ENCODE data around the gene TEAD3.

DNA sequence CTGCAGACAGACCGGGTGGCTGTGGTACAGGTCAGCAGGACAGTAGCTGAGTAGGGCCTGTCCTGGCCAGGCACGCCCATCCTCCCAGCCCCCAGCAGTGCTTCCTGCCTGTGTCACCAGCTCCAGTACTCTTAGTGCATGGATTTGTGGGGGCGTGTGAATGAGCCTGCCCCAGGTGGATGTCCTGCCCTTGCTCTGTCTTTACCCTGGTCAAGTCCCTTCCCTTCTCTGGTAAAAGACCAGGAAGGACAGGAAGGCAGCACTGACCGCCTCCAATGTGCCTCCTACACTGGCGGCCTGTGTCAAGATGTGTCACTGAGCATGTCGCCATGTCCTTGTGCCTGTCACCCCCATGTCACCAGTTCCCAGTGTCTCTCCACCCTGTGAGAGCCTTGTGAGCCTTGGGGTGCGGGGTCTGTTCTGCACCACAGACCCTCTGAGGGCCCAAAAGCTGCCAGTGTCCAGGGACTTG is 11.9 kb downstream of the TEAD3 start:
- TF ChIP-seq, protein P1, sequence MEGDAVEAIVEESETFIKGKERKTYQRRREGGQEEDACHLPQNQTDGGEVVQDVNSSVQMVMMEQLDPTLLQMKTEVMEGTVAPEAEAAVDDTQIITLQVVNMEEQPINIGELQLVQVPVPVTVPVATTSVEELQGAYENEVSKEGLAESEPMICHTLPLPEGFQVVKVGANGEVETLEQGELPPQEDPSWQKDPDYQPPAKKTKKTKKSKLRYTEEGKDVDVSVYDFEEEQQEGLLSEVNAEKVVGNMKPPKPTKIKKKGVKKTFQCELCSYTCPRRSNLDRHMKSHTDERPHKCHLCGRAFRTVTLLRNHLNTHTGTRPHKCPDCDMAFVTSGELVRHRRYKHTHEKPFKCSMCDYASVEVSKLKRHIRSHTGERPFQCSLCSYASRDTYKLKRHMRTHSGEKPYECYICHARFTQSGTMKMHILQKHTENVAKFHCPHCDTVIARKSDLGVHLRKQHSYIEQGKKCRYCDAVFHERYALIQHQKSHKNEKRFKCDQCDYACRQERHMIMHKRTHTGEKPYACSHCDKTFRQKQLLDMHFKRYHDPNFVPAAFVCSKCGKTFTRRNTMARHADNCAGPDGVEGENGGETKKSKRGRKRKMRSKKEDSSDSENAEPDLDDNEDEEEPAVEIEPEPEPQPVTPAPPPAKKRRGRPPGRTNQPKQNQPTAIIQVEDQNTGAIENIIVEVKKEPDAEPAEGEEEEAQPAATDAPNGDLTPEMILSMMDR (IDR thresholded peaks at IDR 0.05): no peak
- TF ChIP-seq SP1 (CRISPR knock-in tag; conservative IDR thresholded peaks at IDR 0.05) (no peak), NR3C1 (CRISPR knock-in tag; conservative IDR thresholded peaks at IDR 0.05; ENCODE audit: low read depth) (no peak), CBFB (CRISPR knock-in tag; IDR thresholded peaks at IDR 0.05; ENCODE audit: low read depth) (no peak), CREM (CRISPR knock-in tag; IDR thresholded peaks at IDR 0.05) (no peak), TEAD4 (CRISPR knock-in tag; IDR thresholded peaks at IDR 0.05) (no peak)
- TF ChIP-seq, protein P2, sequence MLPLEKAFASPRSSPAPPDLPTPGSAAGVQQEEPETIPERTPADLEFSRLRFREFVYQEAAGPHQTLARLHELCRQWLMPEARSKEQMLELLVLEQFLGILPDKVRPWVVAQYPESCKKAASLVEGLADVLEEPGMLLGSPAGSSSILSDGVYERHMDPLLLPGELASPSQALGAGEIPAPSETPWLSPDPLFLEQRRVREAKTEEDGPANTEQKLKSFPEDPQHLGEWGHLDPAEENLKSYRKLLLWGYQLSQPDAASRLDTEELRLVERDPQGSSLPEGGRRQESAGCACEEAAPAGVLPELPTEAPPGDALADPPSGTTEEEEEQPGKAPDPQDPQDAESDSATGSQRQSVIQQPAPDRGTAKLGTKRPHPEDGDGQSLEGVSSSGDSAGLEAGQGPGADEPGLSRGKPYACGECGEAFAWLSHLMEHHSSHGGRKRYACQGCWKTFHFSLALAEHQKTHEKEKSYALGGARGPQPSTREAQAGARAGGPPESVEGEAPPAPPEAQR (CRISPR knock-in tag; IDR thresholded peaks at IDR 0.05): no peak
- TF ChIP-seq, protein P3, sequence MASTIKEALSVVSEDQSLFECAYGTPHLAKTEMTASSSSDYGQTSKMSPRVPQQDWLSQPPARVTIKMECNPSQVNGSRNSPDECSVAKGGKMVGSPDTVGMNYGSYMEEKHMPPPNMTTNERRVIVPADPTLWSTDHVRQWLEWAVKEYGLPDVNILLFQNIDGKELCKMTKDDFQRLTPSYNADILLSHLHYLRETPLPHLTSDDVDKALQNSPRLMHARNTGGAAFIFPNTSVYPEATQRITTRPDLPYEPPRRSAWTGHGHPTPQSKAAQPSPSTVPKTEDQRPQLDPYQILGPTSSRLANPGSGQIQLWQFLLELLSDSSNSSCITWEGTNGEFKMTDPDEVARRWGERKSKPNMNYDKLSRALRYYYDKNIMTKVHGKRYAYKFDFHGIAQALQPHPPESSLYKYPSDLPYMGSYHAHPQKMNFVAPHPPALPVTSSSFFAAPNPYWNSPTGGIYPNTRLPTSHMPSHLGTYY (CRISPR knock-in tag; IDR thresholded peaks at IDR 0.05): no peak
- TF ChIP-seq, protein P4, sequence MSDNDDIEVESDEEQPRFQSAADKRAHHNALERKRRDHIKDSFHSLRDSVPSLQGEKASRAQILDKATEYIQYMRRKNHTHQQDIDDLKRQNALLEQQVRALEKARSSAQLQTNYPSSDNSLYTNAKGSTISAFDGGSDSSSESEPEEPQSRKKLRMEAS (CRISPR knock-in tag; IDR thresholded peaks at IDR 0.05): no peak

All from WTC11 (cell line).